GM19324 (cell line): ENCODE results near the gene ERBB3.
A peak's percentile ranks its signal among the peaks of the same experiment; 100 is the strongest.

Experiments
- ATAC-seq: cut with Tn5 transposase; IDR thresholded peaks from one replicate; pipeline ENCODE4 v1.9.1; 2021; ENCODE audit warnings: mild to moderate bottlenecking, moderate library complexity; ENCODE audit not compliant: unreplicated experiment, low FRiP score

The ERBB3 gene

GRCh38 chr12:56129206-56129941 lies 49.4 kb downstream of the ERBB3 start:
- peak; percentile 35 for ATAC-seq

- no peak for ATAC-seq
Observed at GRCh38 chr12:56129942-56130495, 50.1 kb downstream of the ERBB3 start.

- ATAC-seq = no peak
Observed at GRCh38 chr12:56130876-56131275, 50.9 kb downstream of the ERBB3 start.

- ATAC-seq = no peak
Observed at GRCh38 chr12:56134897-56135296, 54.9 kb downstream of the ERBB3 start.

GRCh38 chr12:56137853-56138571 lies 58.0 kb downstream of the ERBB3 start:
- no peak for ATAC-seq

GRCh38 chr12:56141946-56142784 lies 62.2 kb downstream of the ERBB3 start:
- no peak for ATAC-seq

- no peak for ATAC-seq
Observed at GRCh38 chr12:56143217-56143616, 63.3 kb downstream of the ERBB3 start.

GRCh38 chr12:56143870-56144269 lies 63.9 kb downstream of the ERBB3 start:
- no peak for ATAC-seq

GRCh38 chr12:56145217-56145616 lies 65.3 kb downstream of the ERBB3 start:
- no peak for ATAC-seq

- ATAC-seq = no peak
Observed at GRCh38 chr12:56146492-56147460, 66.8 kb downstream of the ERBB3 start.

GRCh38 chr12:56150563-56150962 lies 70.6 kb downstream of the ERBB3 start:
- no peak for ATAC-seq

GRCh38 chr12:56151672-56152131 lies 71.7 kb downstream of the ERBB3 start:
- peak; percentile 35 for ATAC-seq

GRCh38 chr12:56152132-56152755 lies 72.3 kb downstream of the ERBB3 start, which contains the start of gene MYL6B:
MYL6B (plus strand) TSS chr12:56152587; CDS start chr12:56153919, 1,332 bp downstream.
- ATAC-seq = peak; percentile 89
